ENCODE measurements around the gene PTPRM. TPM values are rescaled to one million over a fixed set of nuclear protein-coding genes. Genes with fewer than 3 reads are reported as not detected.

The PTPRM gene
- total RNA-seq, 1 donor from 2014 or later = 13.9 TPM

- peaks cover 23% of the 10 kb centered on the region for H3K9me3 Mint-ChIP-seq
- Histone ChIP-seq H3K9ac (no peak overlapping the region), H3K4me2 (no peak overlapping the region), H3K27ac (no peak overlapping the region), H3K9me3 (ENCODE audit: low read depth) (peaks cover 6% of the 10 kb centered on the region), H3F3A (ENCODE audit: low read depth) (no peaks in the 10 kb centered on the region), H3K27me3 (no peaks in the 10 kb centered on the region), H3K4me1 (no peaks in the 10 kb centered on the region), H4K20me1 (ENCODE audit: low read depth) (no peaks in the 10 kb centered on the region), H3K36me3 (no peaks in the 10 kb centered on the region), H3K79me2 (ENCODE audit: low read depth) (no peaks in the 10 kb centered on the region), H3K4me3 (no peak overlapping the region), H2AFZ (replicated peaks) (no peak overlapping the region)
- peaks cover 17% of the 10 kb centered on the region for H3K36me3 Mint-ChIP-seq
- DNase-seq (ENCODE audit: low spot score) = no peak
- H3K27me3 Mint-ChIP-seq (ENCODE audit: insufficient read depth, low read depth) = no peaks in the 10 kb centered on the region
- H3K4me1 Mint-ChIP-seq = no peaks in the 10 kb centered on the region
- no peak for TF ChIP-seq EZH2phosphoT487 (IDR thresholded peaks at IDR 0.05)
- TF ChIP-seq CTCF (IDR thresholded peaks at IDR 0.05) = no peak
- TF ChIP-seq EZH2 (IDR thresholded peaks at IDR 0.05) = no peak
- H3K27ac Mint-ChIP-seq = no peak overlapping the region
- H3K4me3 Mint-ChIP-seq = no peak overlapping the region
Observed at GRCh38 chr18:8409151-8409550, 842.0 kb downstream of the PTPRM start.

- Histone ChIP-seq H3K27ac (no peak overlapping the region), H3K9ac (no peak overlapping the region), H3K79me2 (ENCODE audit: low read depth) (no peaks in the 10 kb centered on the region), H4K20me1 (ENCODE audit: low read depth) (no peaks in the 10 kb centered on the region), H3K4me3 (no peak overlapping the region), H2AFZ (replicated peaks) (no peak overlapping the region), H3K4me2 (no peak overlapping the region), H3K9me3 (ENCODE audit: low read depth) (peaks cover 6% of the 10 kb centered on the region), H3K36me3 (no peaks in the 10 kb centered on the region), H3K4me1 (no peaks in the 10 kb centered on the region), H3K27me3 (no peaks in the 10 kb centered on the region), H3F3A (ENCODE audit: low read depth) (no peaks in the 10 kb centered on the region)
- TF ChIP-seq EZH2phosphoT487 (IDR thresholded peaks at IDR 0.05) = no peak
- no peak for TF ChIP-seq EZH2 (IDR thresholded peaks at IDR 0.05)
- no peak for TF ChIP-seq CTCF (IDR thresholded peaks at IDR 0.05)
- Mint-ChIP-seq H3K4me1 (no peaks in the 10 kb centered on the region), H3K27ac (no peak overlapping the region), H3K9me3 (peaks cover 23% of the 10 kb centered on the region), H3K36me3 (peaks cover 13% of the 10 kb centered on the region), H3K4me3 (no peak overlapping the region), H3K27me3 (ENCODE audit: insufficient read depth, low read depth) (peaks cover 2% of the 10 kb centered on the region)
- DNase-seq (ENCODE audit: low spot score) = no peak
Observed at GRCh38 chr18:8411492-8411891, 844.4 kb downstream of the PTPRM start.

GRCh38 chr18:8412117-8412516, 845.0 kb downstream of the PTPRM start:
- Mint-ChIP-seq H3K4me1 (no peaks in the 10 kb centered on the region), H3K4me3 (no peak overlapping the region), H3K9me3 (peaks cover 23% of the 10 kb centered on the region), H3K27me3 (ENCODE audit: insufficient read depth, low read depth) (peaks cover 2% of the 10 kb centered on the region), H3K36me3 (peaks cover 13% of the 10 kb centered on the region), H3K27ac (no peak overlapping the region)
- H3K36me3 ChIP-seq = no peaks in the 10 kb centered on the region
- no peaks in the 10 kb centered on the region for H3K4me1 ChIP-seq
- TF ChIP-seq EZH2phosphoT487 (IDR thresholded peaks at IDR 0.05) (no peak), EZH2 (IDR thresholded peaks at IDR 0.05) (no peak), CTCF (IDR thresholded peaks at IDR 0.05) (no peak)
- H3K9ac ChIP-seq = no peak overlapping the region
- H3K4me2 ChIP-seq = no peak overlapping the region
- no peaks in the 10 kb centered on the region for H3F3A ChIP-seq (ENCODE audit: low read depth)
- no peak for DNase-seq (ENCODE audit: low spot score)
- no peak overlapping the region for H3K4me3 ChIP-seq
- H3K27me3 ChIP-seq = no peaks in the 10 kb centered on the region
- H3K79me2 ChIP-seq (ENCODE audit: low read depth) = no peaks in the 10 kb centered on the region
- H3K9me3 ChIP-seq (ENCODE audit: low read depth) = peaks cover 6% of the 10 kb centered on the region
- no peaks in the 10 kb centered on the region for H4K20me1 ChIP-seq (ENCODE audit: low read depth)
- H2AFZ ChIP-seq (replicated peaks) = no peak overlapping the region
- H3K27ac ChIP-seq = no peak overlapping the region

Measured in neural progenitor cell (in vitro differentiated cells).